NCI-H1694 treated with DMSO at 0.1 percent for 48 hours (cell line): ENCODE data around the gene PODN.

ENCODE experiments used
- DNase-seq: peaks from one replicate; lab custom pipeline; 2025; lab: John Stamatoyannopoulos, UW

The PODN gene

GRCh38 chr1:53075206-53075605, 13.2 kb downstream of the PODN start:
- DNase-seq = no peak

- no peak for DNase-seq
These were observed 13.7 kb downstream of the PODN start for GRCh38 chr1:53075761-53076163.

- no peak for DNase-seq
These were observed 14.2 kb downstream of the PODN start for GRCh38 chr1:53076165-53076564.

GRCh38 chr1:53076721-53077598, 14.9 kb downstream of the PODN start:
- no peak for DNase-seq

GRCh38 chr1:53077599-53077965, 15.6 kb downstream of the PODN start:
- DNase-seq = no peak

GRCh38 chr1:53078333-53079101, 16.5 kb downstream of the PODN start:
- DNase-seq = no peak

- DNase-seq = no peak
These were observed 17.2 kb downstream of the PODN start for GRCh38 chr1:53079251-53079650.

GRCh38 chr1:53080041-53080440, 18.0 kb downstream of the PODN start:
- no peak for DNase-seq

- DNase-seq = no peak
These were observed 18.8 kb downstream of the PODN start for GRCh38 chr1:53080769-53081168.

GRCh38 chr1:53081384-53082066, 19.5 kb downstream of the PODN start:
- no peak for DNase-seq

- no peak for DNase-seq
These were observed 20.9 kb downstream of the PODN start for GRCh38 chr1:53082826-53083455.

- DNase-seq = no peak
These were observed 21.9 kb downstream of the PODN start for GRCh38 chr1:53083636-53084588.

- DNase-seq = no peak
These were observed 22.6 kb downstream of the PODN start for GRCh38 chr1:53084589-53084971.

GRCh38 chr1:53085405-53085804, 23.4 kb downstream of the PODN start:
- DNase-seq = no peak

GRCh38 chr1:53086491-53087070, 24.6 kb downstream of the PODN start:
- DNase-seq = peak; percentile 29

GRCh38 chr1:53087332-53088285, 25.6 kb downstream of the PODN start:
- DNase-seq = no peak

- DNase-seq = peak; percentile 53
These were observed 26.7 kb downstream of the PODN start for GRCh38 chr1:53088616-53089300.

GRCh38 chr1:53089478-53090226, 27.6 kb downstream of the PODN start:
- DNase-seq = no peak
